Activated CD8-positive, alpha-beta memory T cell treated with anti-CD3 and anti-CD28 coated beads, Interleukin-2, amount 10 ng/mL, durations not matched to agents 7 days and 5 days (primary cell): Measurements from ENCODE around the gene CARD19. TPM values are rescaled to one million over a fixed set of nuclear protein-coding genes. Genes with fewer than 3 reads are reported as not detected.
A peak's percentile ranks its signal among the peaks of the same experiment; 100 is the strongest.

Experiments
- ATAC-seq: fragments of 150-1000 bp; cut with Tn5 transposase; one replicate; pipeline ENCODE4 v1.10.0; 2021; ENCODE audit warnings: moderate library complexity
- CTCF ChIA-PET: fragments of 350-600 bp; sonication (Branson Sonifier 250); formaldehyde crosslinking; loops from one replicate; lab custom pipeline; 2021; ENCODE audit warnings: antibody characterized with exemption; lab: Charles Lee
- DNase-seq: peaks from one replicate; pipeline ENCODE4 v3.0.0-alpha.2; 2020
- H3K27ac Mint-ChIP-seq: one replicate; pipeline ENCODE4 v1.8.0; 2021; ENCODE audit warnings: mild to moderate bottlenecking, mixed read lengths
- H3K27me3 Mint-ChIP-seq: one replicate; pipeline ENCODE4 v1.8.0; 2021; ENCODE audit warnings: mixed read lengths
- H3K36me3 Mint-ChIP-seq: one replicate; pipeline ENCODE4 v1.8.0; 2021; ENCODE audit warnings: mild to moderate bottlenecking, mixed read lengths
- H3K4me1 Mint-ChIP-seq: one replicate; pipeline ENCODE4 v1.8.0; 2021; ENCODE audit warnings: mixed read lengths
- H3K4me3 Mint-ChIP-seq: one replicate; pipeline ENCODE4 v1.8.0; 2021; ENCODE audit warnings: mild to moderate bottlenecking, moderate library complexity, mixed read lengths
- H3K9me3 Mint-ChIP-seq: one replicate; pipeline ENCODE4 v1.8.0; 2022; ENCODE audit warnings: low read depth, mixed read lengths
- total RNA-seq, 2 experiments: library from RNA; stranded (reverse); gene quantifications; one replicate each; pipeline ENCODE4 v1.2.3, GENCODE V29; 2021

The CARD19 gene
- total RNA-seq, 2 experiments from 2014 or later, result 45.0 to 83.0 TPM

DNA sequence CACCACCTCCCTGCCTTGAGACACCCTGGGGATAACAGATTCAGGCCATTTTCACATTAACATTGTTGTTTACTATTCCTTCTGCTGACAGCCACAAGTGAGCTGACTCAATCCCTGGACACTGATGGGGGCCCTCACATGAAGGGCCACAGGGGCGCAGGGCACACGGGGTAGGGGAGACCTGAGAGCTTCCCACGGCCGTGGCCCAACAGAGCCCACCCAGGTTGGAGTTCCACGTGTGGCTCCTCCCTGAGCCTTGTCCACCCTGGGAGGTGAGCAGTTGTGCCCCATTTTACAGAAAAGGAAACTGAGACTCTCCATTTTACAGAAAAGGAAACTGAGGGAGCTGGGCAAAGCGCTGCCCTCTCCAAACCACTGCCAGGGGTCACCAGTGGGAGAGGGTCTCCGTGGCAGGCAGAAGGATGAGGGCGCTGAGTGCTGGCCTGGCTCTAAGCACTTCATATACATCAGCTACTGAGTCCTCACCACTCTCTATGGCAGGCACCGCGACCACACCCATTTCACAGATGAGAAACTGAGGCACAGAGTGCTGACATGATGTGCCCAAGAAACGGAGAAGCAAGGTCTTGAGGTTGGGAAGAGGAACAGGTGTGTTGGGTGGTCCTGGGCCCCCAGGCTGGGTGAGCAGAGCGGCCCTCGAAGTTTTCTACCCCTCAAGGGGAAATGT is 35.7 kb downstream of the CARD19 start:
- no peak overlapping the region for H3K27ac Mint-ChIP-seq
- CTCF ChIA-PET, result interaction anchor here (1.5 to 3.9 kb wide), 3 partner anchors 22 to 25 kb away, joined by 3 to 14 read pairs (median 4); no protein-coding TSS in a partner anchor
- no peaks in the 10 kb centered on the region for H3K9me3 Mint-ChIP-seq
- ATAC-seq (no peak), DNase-seq (no peak)
- peak overlapping the region; percentile 82 for H3K4me3 Mint-ChIP-seq
- H3K4me1 Mint-ChIP-seq, result peaks cover 55% of the 10 kb centered on the region
- H3K36me3 Mint-ChIP-seq, result no peaks in the 10 kb centered on the region
- no peaks in the 10 kb centered on the region for H3K27me3 Mint-ChIP-seq

DNA sequence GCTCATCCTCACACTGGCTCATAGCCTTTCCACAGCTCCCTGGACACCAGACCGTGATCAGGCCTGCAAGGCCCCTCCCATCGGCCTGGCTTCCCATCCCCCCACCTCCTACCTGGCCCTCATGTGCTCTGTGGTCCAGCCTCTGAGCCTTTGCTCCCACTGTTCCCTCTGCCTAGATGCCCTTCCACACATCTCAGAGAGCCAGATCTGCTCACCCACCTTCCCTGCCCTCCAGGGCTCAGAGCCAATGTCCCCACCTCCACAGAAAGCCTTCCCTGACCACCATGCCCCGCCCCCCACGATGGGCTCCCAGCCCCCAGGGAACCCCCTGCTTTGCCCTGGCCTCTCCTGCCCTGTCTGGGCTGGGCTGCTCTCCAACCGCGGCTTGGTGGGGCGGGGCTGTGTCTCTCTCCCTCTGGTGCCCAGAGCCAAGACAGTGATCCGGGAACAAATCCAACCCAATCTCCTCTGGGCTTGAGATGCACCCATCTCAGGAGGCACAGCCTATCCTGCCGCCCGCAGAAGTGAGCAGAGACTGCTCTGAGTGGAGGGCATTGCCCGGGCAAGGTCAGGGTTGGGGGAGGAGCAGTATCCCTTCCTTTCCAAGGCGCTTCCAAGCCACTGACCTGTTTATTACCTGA is 36.4 kb downstream of the CARD19 start:
- Mint-ChIP-seq H3K9me3 (no peaks in the 10 kb centered on the region), H3K4me3 (peak overlapping the region; percentile 82), H3K36me3 (no peaks in the 10 kb centered on the region), H3K27ac (peak overlapping the region; percentile 86), H3K4me1 (peaks cover 49% of the 10 kb centered on the region), H3K27me3 (no peaks in the 10 kb centered on the region)
- no peak for DNase-seq
- no peak for ATAC-seq
- CTCF ChIA-PET, result interaction anchor here (1.6 to 3.9 kb wide), 2 partner anchors 23 to 24 kb away, joined by 3 to 14 read pairs; no protein-coding TSS in a partner anchor

DNA sequence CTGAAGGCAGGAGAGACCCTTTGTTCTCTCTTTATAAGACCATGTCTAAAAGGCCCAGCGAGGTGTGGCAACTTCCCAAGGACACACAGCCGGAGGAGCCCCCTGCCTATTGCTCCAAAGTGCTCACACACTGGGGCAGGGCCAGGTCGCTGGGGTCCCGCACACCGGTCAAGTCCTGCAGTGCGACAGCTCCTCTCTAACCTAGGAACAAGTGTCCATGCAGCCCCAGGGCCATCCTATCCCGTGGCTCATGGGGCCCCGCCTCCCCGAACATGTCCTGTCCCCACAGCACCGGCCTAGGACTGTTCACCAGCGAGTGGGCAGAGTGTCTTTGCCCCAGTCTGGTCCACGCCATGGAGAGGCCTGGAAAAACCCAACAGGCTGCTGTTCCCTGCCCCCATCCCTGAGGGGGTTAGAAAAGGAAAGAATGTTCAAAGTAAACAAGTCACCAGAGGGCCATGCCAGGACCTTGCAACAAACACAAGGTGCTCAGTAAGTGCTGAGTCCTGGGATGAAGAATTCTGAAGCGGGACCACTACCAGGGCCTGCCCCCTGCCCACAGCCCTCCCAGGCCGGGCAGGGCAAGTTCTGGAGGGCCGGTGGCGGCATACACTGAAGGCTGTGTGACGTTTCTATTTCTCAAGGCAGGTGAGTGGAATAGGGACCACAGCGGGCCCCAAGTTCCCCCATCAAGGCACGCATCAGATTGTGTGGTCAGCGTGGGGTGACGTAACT is 37.1 kb downstream of the CARD19 start:
- Mint-ChIP-seq H3K27me3 (no peaks in the 10 kb centered on the region), H3K9me3 (no peaks in the 10 kb centered on the region), H3K27ac (peak overlapping the region; percentile 86), H3K4me1 (peaks cover 47% of the 10 kb centered on the region), H3K36me3 (no peaks in the 10 kb centered on the region), H3K4me3 (peak overlapping the region; percentile 82)
- DNase-seq (peak; percentile 81), ATAC-seq (no peak)
- CTCF ChIA-PET, result interaction anchor here (0.8 to 1.5 kb wide), 5 partner anchors 11 to 433 kb away, joined by 3 to 14 read pairs (median 5); no protein-coding TSS in a partner anchor

GRCh38 chr9:93133681-93134014 is 37.6 kb downstream of the CARD19 start:
- Mint-ChIP-seq H3K27me3 (no peaks in the 10 kb centered on the region), H3K4me3 (peak overlapping the region; percentile 82), H3K9me3 (peaks cover 2% of the 10 kb centered on the region), H3K4me1 (peaks cover 48% of the 10 kb centered on the region), H3K27ac (peak overlapping the region; percentile 86), H3K36me3 (no peaks in the 10 kb centered on the region)
- no peak for DNase-seq
- peak; percentile 42 for ATAC-seq
- CTCF ChIA-PET, result interaction anchor here (0.8 to 1.5 kb wide), 6 partner anchors 10 to 432 kb away, joined by 3 to 14 read pairs (median 5); no protein-coding TSS in a partner anchor

DNA sequence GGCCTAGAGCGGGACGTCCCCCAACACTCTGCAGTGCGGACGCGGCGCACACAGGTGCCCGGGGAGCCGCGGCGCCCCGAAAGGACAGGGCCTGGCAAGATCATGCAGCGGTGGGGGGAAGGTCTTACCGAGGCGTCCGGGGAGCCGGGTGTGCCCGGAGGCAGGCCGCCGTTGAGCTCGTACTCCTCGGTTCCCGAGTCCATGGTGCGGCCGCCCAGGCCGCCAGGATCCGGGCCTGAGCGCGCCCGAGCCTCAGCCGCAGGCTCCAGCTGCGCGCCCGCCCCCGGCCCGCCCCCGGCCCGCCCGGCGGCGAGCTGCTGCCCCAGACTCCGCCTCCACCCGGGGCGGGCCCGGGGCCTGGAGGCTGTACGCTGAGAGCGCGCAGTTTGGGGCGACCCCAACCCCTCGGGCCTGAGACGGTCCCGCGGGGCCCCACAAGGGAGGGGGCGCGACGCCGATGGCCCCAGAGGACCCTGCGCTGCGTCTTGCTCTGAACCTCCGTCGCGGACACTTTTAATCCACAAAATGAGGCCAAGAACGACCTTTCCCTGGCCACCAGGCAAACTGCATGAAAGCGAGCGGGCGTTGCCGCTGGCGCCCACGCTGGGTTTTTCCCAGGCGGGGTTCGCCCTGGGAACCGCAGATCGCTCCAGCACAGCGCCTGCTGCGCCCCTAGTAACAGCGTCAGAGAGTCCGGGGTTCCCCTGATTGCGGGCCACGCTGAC is 38.2 kb downstream of the CARD19 start, which contains the start of gene NINJ1:
Gene NINJ1, minus strand, starts transcription at position 237 of the 725 bp plus-strand sequence. Its CDS starts 34 bp downstream, at position 203.
- peak within 1 kb of the TSS; percentile 82 for H3K4me3 Mint-ChIP-seq
- no peaks in the 10 kb centered on the region for H3K27me3 Mint-ChIP-seq
- H3K4me1 Mint-ChIP-seq, result peaks cover 47% of the 10 kb centered on the region
- ATAC-seq (peak; percentile 92), DNase-seq (peak; percentile 81)
- no peaks in the 10 kb centered on the region for H3K36me3 Mint-ChIP-seq
- CTCF ChIA-PET, result interaction anchor here (0.8 to 1.5 kb wide), 6 partner anchors 10 to 432 kb away, joined by 3 to 14 read pairs (median 5); no protein-coding TSS in a partner anchor
- H3K27ac Mint-ChIP-seq, result peak within 1 kb of the TSS; percentile 86
- peaks cover 2% of the 10 kb centered on the region for H3K9me3 Mint-ChIP-seq

GRCh38 chr9:93134740-93135444 is 38.9 kb downstream of the CARD19 start:
- no peak for DNase-seq
- H3K4me3 Mint-ChIP-seq, result peak overlapping the region; percentile 73
- H3K4me1 Mint-ChIP-seq, result peaks cover 45% of the 10 kb centered on the region
- H3K27ac Mint-ChIP-seq, result peak overlapping the region; percentile 78
- CTCF ChIA-PET, result interaction anchor here (0.9 to 1.5 kb wide), 4 partner anchors 26 to 431 kb away, joined by 3 to 14 read pairs (median 4); no protein-coding TSS in a partner anchor
- no peaks in the 10 kb centered on the region for H3K36me3 Mint-ChIP-seq
- H3K27me3 Mint-ChIP-seq, result no peaks in the 10 kb centered on the region
- no peak for ATAC-seq
- H3K9me3 Mint-ChIP-seq, result peaks cover 2% of the 10 kb centered on the region

DNA sequence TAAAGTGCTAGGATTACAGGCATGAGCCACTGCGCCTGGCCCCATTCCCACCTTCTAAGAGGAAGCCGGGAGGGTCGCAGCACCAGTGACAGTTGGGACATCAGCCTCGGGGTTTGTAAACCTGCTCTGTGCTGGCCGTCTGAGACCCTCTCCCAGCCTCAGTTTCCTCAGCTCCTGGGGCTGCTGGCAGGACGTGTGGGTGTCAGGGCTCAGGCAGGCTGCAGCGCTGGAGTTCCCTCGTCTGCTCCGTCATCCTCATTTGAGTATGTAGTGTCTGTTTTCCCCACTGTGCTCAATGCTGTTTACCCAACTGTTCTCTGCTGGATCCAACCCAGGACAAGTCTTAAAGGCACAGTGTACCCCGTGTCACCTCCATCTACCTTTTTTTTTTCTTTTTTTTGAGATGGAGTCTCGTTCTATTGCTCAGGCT is 40.0 kb downstream of the CARD19 start:
- peaks cover 43% of the 10 kb centered on the region for H3K4me1 Mint-ChIP-seq
- CTCF ChIA-PET, result no interaction called here
- ATAC-seq, result no peak
- H3K27ac Mint-ChIP-seq, result no peak overlapping the region
- H3K9me3 Mint-ChIP-seq, result peaks cover 2% of the 10 kb centered on the region
- DNase-seq, result peak; percentile 38
- no peaks in the 10 kb centered on the region for H3K36me3 Mint-ChIP-seq
- no peaks in the 10 kb centered on the region for H3K27me3 Mint-ChIP-seq
- H3K4me3 Mint-ChIP-seq, result no peak overlapping the region

GRCh38 chr9:93137362-93137761 is 41.3 kb downstream of the CARD19 start:
- no peak for ATAC-seq
- Mint-ChIP-seq H3K36me3 (no peaks in the 10 kb centered on the region), H3K27me3 (no peaks in the 10 kb centered on the region), H3K9me3 (peaks cover 2% of the 10 kb centered on the region), H3K4me1 (peaks cover 31% of the 10 kb centered on the region), H3K4me3 (no peak overlapping the region), H3K27ac (no peak overlapping the region)
- DNase-seq, result no peak
- CTCF ChIA-PET, result interaction anchor here (2.1 kb wide), 1 partner anchor 28 kb away, joined by 12 read pairs; no protein-coding TSS in a partner anchor

GRCh38 chr9:93138171-93138764 is 42.3 kb downstream of the CARD19 start:
- peaks cover 28% of the 10 kb centered on the region for H3K4me1 Mint-ChIP-seq
- H3K9me3 Mint-ChIP-seq, result peaks cover 2% of the 10 kb centered on the region
- H3K27ac Mint-ChIP-seq, result no peak overlapping the region
- CTCF ChIA-PET, result interaction anchor here (0.9 to 2.1 kb wide), 3 partner anchors 8 to 428 kb away, joined by 3 to 12 read pairs (median 4); no protein-coding TSS in a partner anchor
- no peak overlapping the region for H3K4me3 Mint-ChIP-seq
- DNase-seq, result peak; percentile 38
- H3K27me3 Mint-ChIP-seq, result no peaks in the 10 kb centered on the region
- no peaks in the 10 kb centered on the region for H3K36me3 Mint-ChIP-seq
- no peak for ATAC-seq

DNA sequence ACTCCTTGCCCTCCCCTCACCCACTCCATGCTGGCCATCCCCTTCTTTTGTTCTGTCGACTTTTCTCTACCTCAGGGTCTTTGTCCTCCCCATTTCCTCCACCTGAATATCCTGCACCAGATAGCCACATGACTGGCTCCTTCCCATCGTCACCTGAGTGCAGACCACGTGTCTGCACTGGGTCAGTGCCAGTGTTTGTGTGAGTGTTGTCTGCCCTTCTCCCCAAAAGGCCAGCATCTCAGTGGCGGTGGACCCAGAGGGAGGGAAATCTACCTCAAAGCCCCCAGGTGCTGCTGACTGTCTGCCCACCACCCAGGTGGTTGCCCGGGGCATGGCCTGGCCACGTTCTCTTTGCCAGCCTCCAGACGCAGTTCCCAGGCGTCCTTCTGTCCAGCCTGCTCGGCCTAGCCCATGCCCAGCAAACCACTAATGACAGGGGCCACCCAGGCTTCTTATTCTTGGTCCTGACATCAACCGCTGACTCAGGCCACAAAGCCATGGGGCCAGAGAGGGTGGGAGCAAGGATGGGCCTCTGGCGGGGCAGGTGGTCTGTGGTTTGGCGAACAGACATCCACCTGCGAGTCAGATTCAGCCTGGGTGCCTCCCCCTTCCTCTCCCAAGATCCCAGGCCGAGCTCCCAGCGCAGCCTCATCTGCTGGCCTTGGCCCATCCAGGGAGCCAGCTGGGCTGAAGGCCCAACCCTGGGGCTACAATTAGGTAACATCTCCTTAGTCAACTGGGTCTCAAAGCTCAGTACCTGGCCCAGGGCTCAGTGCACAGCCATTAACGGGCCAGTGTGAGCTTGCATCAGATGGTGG is 43.6 kb downstream of the CARD19 start:
- no peaks in the 10 kb centered on the region for H3K36me3 Mint-ChIP-seq
- no peak overlapping the region for H3K27ac Mint-ChIP-seq
- no peak overlapping the region for H3K4me3 Mint-ChIP-seq
- CTCF ChIA-PET, result interaction anchor here (0.6 to 2.6 kb wide), 5 partner anchors 14 to 427 kb away, joined by 3 to 12 read pairs (median 4); no protein-coding TSS in a partner anchor
- DNase-seq (peak; percentile 36), ATAC-seq (no peak)
- peaks cover 2% of the 10 kb centered on the region for H3K9me3 Mint-ChIP-seq
- peaks cover 36% of the 10 kb centered on the region for H3K4me1 Mint-ChIP-seq
- H3K27me3 Mint-ChIP-seq, result no peaks in the 10 kb centered on the region
